ENCODE measurements around the gene MCOLN2. TPM values are rescaled to one million over a fixed set of nuclear protein-coding genes. Genes with fewer than 3 reads are reported as not detected.

The MCOLN2 gene
- total RNA-seq, 1 experiment from 2014 or later, result 1.3 TPM

- H3K56ac ChIP-seq (ENCODE audit: insufficient read length, low read depth, low read length), result no peak overlapping the region
- H4K8ac ChIP-seq (replicated peaks; ENCODE audit: insufficient read length, low read depth, low read length), result no peak overlapping the region
- H3K79me2 ChIP-seq (ENCODE audit: insufficient read depth, low read length), result no peaks in the 10 kb centered on the region
- Mint-ChIP-seq H3K9me3 (no peaks in the 10 kb centered on the region), H3K4me3 (no peak overlapping the region), H3K36me3 (ENCODE audit: insufficient read depth in 1 of 3, low read depth in 3 of 3) (no peaks in the 10 kb centered on the region), H3K4me1 (no peaks in the 10 kb centered on the region), H3K27me3 (ENCODE audit: low read depth) (no peaks in the 10 kb centered on the region; the same call in 1 of the 2 replicates), H3K27ac (no peak overlapping the region)
- H3K4me1 ChIP-seq (ENCODE audit: insufficient read depth, low read length), result no peaks in the 10 kb centered on the region
- TF ChIP-seq CTCF (conservative IDR thresholded peaks at IDR 0.05), result no peak
- no peak overlapping the region for H2BK5ac ChIP-seq (ENCODE audit: insufficient read length, low read length)
- no peak overlapping the region for H3K4ac ChIP-seq (ENCODE audit: low read depth, low read length)
- no peak overlapping the region for H2BK15ac ChIP-seq (ENCODE audit: low read depth, low read length)
- no peak overlapping the region for H3T11ph ChIP-seq (ENCODE audit: low read length)
- H3K79me1 ChIP-seq (ENCODE audit: insufficient read depth, low read depth, low read length, poor library complexity, severe bottlenecking), result no peaks in the 10 kb centered on the region
- no peak overlapping the region for H2BK12ac ChIP-seq (ENCODE audit: insufficient read length, low read depth, low read length)
- H4K20me1 ChIP-seq (ENCODE audit: control insufficient read depth, insufficient read depth, insufficient read length), result no peaks in the 10 kb centered on the region
- no peak overlapping the region for H3K14ac ChIP-seq (ENCODE audit: insufficient read depth, low read length)
- no peak overlapping the region for H4K91ac ChIP-seq (ENCODE audit: insufficient read length, low read depth, low read length)
- no peak overlapping the region for H2BK20ac ChIP-seq (ENCODE audit: low read depth, low read length, poor library complexity, severe bottlenecking)
- no peak overlapping the region for H2BK120ac ChIP-seq (ENCODE audit: low read depth, low read length, poor library complexity, severe bottlenecking)
- no peak overlapping the region for H2AK5ac ChIP-seq (ENCODE audit: insufficient read length, low read length)
- no peak overlapping the region for H3K27ac ChIP-seq (ENCODE audit: insufficient read length, low read depth, low read length)
- H3K18ac ChIP-seq (ENCODE audit: insufficient read length, low read depth, low read length), result no peak overlapping the region
- H4K5ac ChIP-seq (ENCODE audit: insufficient read length, low read depth, low read length), result no peak overlapping the region
- H3K27me3 ChIP-seq (ENCODE audit: insufficient read depth, low read length), result no peaks in the 10 kb centered on the region
- no peak overlapping the region for H3K9ac ChIP-seq (ENCODE audit: extremely low read depth, insufficient read length, low read length)
- H3K23me2 ChIP-seq (ENCODE audit: insufficient read length, low read depth, low read length, poor library complexity, severe bottlenecking), result no peaks in the 10 kb centered on the region
- H3K23ac ChIP-seq (ENCODE audit: insufficient read length, low read depth, low read length), result no peak overlapping the region
- H2AFZ ChIP-seq (ENCODE audit: low read length), result no peak overlapping the region
- WGBS (ENCODE audit: extremely low coverage, insufficient read length, low lambda C conversion rate), result no CpG with 5 or more reads among the region's 4 CpGs
- no peak overlapping the region for H3K4me2 ChIP-seq (ENCODE audit: insufficient read depth, insufficient read length, low read length)
- H3K9me3 ChIP-seq (ENCODE audit: control insufficient read depth, low read depth, low read length), result no peaks in the 10 kb centered on the region
- DNase-seq, result no peak
Observed at GRCh38 chr1:85019994-85020393, 23.1 kb upstream of the MCOLN2 start.

Data from H9 (cell line).